ENCODE data around the gene DISC1.

DISC1 gene

GRCh38 chr1:231596337-231596791, 30.2 kb upstream of the DISC1 start:
- no peak for TF ChIP-seq CTCF (IDR thresholded peaks at IDR 0.05; ENCODE audit: insufficient read depth, low read depth, low read length, missing control alignments)
- H3K4me3 ChIP-seq (ENCODE audit: low read depth, low read length) = no peak overlapping the region
- no peak for DNase-seq (ENCODE audit: low read depth)

GRCh38 chr1:231597971-231598370, 28.6 kb upstream of the DISC1 start:
- H3K4me3 ChIP-seq (ENCODE audit: low read depth, low read length) = no peak overlapping the region
- DNase-seq (ENCODE audit: low read depth) = no peak
- TF ChIP-seq CTCF (IDR thresholded peaks at IDR 0.05; ENCODE audit: insufficient read depth, low read depth, low read length, missing control alignments) = no peak

DNA sequence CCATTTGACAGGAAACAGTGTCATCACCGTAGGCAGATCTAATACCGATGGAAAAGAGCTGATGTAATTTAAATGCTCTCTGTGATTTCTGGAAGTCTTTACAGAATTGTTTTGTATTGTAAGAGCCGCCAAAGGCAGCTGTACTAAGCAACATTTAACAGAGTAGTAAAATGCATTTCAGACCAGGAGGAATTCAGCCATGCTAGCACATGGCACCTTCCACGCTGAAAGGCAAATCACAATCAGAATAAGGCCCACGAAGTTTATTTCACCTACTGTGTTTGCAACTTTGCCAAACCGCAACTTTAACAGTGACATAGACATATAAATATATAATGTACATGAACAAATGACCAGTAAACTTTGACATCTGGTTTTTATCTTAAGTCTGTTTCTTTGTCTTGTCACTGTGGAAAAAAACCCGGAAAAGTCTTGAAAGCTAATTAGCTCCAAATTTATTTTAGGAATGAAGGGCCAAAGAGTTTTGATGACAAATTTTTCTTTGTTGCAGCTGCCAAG, 26.1 kb upstream of the DISC1 start:
- no peak for DNase-seq (ENCODE audit: low read depth)
- no peak overlapping the region for H3K4me3 ChIP-seq (ENCODE audit: low read depth, low read length)

DNA sequence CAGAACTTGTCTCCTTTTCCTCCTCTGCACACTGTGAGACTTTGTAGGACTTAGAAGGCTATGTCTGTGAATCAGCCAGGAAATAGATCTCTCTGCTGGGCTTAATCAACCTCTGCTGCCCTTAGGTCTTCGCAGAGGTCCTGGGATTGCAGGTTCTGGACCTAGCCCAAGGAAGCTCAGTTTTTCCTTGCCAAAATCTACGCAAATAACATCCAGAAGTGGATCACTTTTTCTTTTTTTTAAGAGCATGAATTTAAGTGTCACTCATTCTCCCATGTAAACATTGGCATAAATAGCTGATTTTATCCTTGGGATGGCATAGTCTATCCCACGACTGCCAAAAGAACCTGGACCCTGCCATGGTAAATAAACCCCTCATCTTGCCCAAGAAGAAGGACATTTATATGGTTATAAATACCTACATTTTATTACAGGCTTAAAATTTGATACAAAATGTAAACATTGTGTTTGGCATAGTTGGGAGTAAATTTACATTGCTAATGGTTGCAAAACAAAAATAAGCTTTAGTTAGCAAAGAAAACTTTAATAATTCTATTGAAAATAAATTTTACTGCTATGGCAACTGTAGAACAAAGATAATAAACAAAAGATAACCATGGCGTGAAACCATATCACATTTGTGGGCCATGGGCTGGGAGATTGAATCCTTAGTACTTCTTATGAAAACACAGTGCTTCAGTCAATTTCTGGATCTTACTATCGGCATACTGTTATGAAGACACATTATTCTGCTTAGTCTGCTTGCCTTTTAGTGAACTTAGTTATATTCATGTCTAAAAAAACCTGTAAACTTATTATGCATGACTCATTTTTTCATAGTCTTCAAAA, 24.5 kb upstream of the DISC1 start:
- no peak for TF ChIP-seq CTCF (IDR thresholded peaks at IDR 0.05; ENCODE audit: insufficient read depth, low read depth, low read length, missing control alignments)
- H3K4me3 ChIP-seq (ENCODE audit: low read depth, low read length) = no peak overlapping the region
- DNase-seq (ENCODE audit: low read depth) = no peak

More for the DNA sequence above, 26.1 kb upstream of the DISC1 start:
- TF ChIP-seq CTCF (IDR thresholded peaks at IDR 0.05; ENCODE audit: insufficient read depth, low read depth, low read length, missing control alignments) = no peak

GRCh38 chr1:231602673-231602984, 24.0 kb upstream of the DISC1 start:
- no peak for TF ChIP-seq CTCF (IDR thresholded peaks at IDR 0.05; ENCODE audit: insufficient read depth, low read depth, low read length, missing control alignments)
- no peak overlapping the region for H3K4me3 ChIP-seq (ENCODE audit: low read depth, low read length)
- no peak for DNase-seq (ENCODE audit: low read depth)

- peak; percentile 58 for DNase-seq (ENCODE audit: low read depth)
- TF ChIP-seq CTCF (IDR thresholded peaks at IDR 0.05; ENCODE audit: insufficient read depth, low read depth, low read length, missing control alignments) = peak; percentile 56
These were observed 22.9 kb upstream of the DISC1 start for GRCh38 chr1:231603598-231604275.

More at GRCh38 chr1:231603598-231604275, 22.9 kb upstream of the DISC1 start:
- peak overlapping the region; percentile 73 for H3K4me3 ChIP-seq (ENCODE audit: low read depth, low read length)
